Endodermal cell (in vitro differentiated cells): ENCODE measurements around the gene C15orf39. TPM values are rescaled to one million over a fixed set of nuclear protein-coding genes. Genes with fewer than 3 reads are reported as not detected.

Source experiments
- DNase-seq: peaks from one replicate; pipeline ENCODE4 v3.0.0-alpha.2; 2017
- H3K27ac ChIP-seq: 2 replicates; pipeline ENCODE4 v1.5.1; 2013; ENCODE audit warnings: mild to moderate bottlenecking, low read depth, low read length, moderate library complexity
- H3K27me3 ChIP-seq: 2 replicates; pipeline ENCODE4 v1.6.1; 2013; ENCODE audit warnings: mild to moderate bottlenecking, low read length, moderate library complexity; ENCODE audit not compliant: insufficient read depth, control insufficient read depth, poor library complexity, severe bottlenecking
- H3K36me3 ChIP-seq: 2 replicates; pipeline ENCODE4 v1.7.0; 2013; ENCODE audit warnings: mild to moderate bottlenecking, low read length, moderate library complexity; ENCODE audit not compliant: control insufficient read depth, insufficient read depth
- H3K4me1 ChIP-seq: one replicate; pipeline ENCODE4 v1.7.0; 2013; ENCODE audit warnings: low read length; ENCODE audit not compliant: control insufficient read depth, insufficient read depth
- H3K4me3 ChIP-seq: 2 replicates; pipeline ENCODE4 v1.5.1; 2013; ENCODE audit warnings: mild to moderate bottlenecking, low read length, moderate library complexity
- H3K9ac ChIP-seq: 2 replicates; pipeline ENCODE4 v1.6.1; 2013; ENCODE audit warnings: mild to moderate bottlenecking, low read length, moderate library complexity; ENCODE audit not compliant: poor library complexity, severe bottlenecking; ENCODE audit errors: extremely low read depth
- H3K9me3 ChIP-seq: 2 replicates; pipeline ENCODE4 v1.6.1; 2013; ENCODE audit warnings: mild to moderate bottlenecking, low read length, moderate library complexity; ENCODE audit not compliant: control insufficient read depth
- H3K27ac Mint-ChIP-seq: 2 replicates; pipeline ENCODE4 v1.8.0; 2020; ENCODE audit warnings: mixed read lengths
- H3K27me3 Mint-ChIP-seq: 2 replicates; pipeline ENCODE4 v1.8.0; 2021; ENCODE audit warnings: mild to moderate bottlenecking, mixed read lengths; ENCODE audit not compliant: insufficient read depth
- H3K36me3 Mint-ChIP-seq: 2 replicates; pipeline ENCODE4 v1.8.0; 2020; ENCODE audit warnings: low read depth, mixed read lengths
- H3K4me1 Mint-ChIP-seq: 2 replicates; pipeline ENCODE4 v1.8.0; 2020; ENCODE audit warnings: mixed read lengths
- H3K4me3 Mint-ChIP-seq: 2 replicates; pipeline ENCODE4 v1.8.0; 2020; ENCODE audit warnings: mild to moderate bottlenecking, moderate library complexity, mixed read lengths
- H3K9me3 Mint-ChIP-seq: 2 replicates; pipeline ENCODE4 v1.8.0; 2020; ENCODE audit warnings: mild to moderate bottlenecking, mixed read lengths
- WGBS, 2 experiments: methylation state at CpG; one replicate each; pipeline versions ENCODE4 v1.1.5 to v1.1.7; 2013; ENCODE audit warnings: missing lambda C conversion rate in 2 of 2, mixed read lengths in 1 of 2; ENCODE audit not compliant: insufficient coverage in 1 of 2, insufficient read length in 1 of 2; 5-methylcytosine and 5-hydroxymethylcytosine counted together
- total RNA-seq, 2 donors: library from RNA; stranded (reverse); fragmentation: NEBNext Ultra II Directional in 1 of 2; extraction: Animal tissue kit (Norgen Biotek cat#: 25700) in 1 of 2; gene quantifications; 2 replicates in 1 of 2; 3 replicates in 1 of 2; pipeline ENCODE4 v1.2.1, GENCODE V29; 2021
- TF ChIP-seq, protein P1 (sequence below): fragments of 200-600 bp; sonication (generic); conservative IDR thresholded peaks from 2 replicates; pipeline ENCODE4 v1.5.0; 2021; ENCODE audit warnings: antibody characterized with exemption, mild to moderate bottlenecking

Gene C15orf39
- total RNA-seq, 2 donors from 2014 or later, result 19.0 to 22.2 TPM

DNA sequence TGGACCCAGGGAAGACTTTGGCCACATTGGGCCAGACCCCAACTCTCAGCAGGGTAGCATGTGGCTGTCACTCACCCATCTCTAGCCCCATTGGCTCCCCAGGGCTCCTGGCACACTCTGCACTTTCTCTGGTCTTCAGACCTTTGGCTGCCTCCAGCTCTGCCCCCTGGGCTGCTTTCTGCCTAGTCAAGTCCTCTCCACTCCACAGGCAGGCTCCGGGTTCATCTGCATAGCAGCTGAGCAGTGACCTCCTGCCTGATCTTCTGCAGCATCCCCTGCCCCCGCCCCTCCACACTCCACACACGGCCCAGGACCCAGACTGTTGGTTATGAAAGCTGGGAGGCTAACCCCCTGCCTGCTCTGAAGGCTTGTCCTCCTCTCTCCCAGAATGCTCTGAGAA is 8.4 kb upstream of the C15orf39 start:
- Histone ChIP-seq H3K9me3 (peaks cover 25% of the 10 kb centered on the region), H3K4me3 (no peak overlapping the region), H3K9ac (no peak overlapping the region), H3K27me3 (no peaks in the 10 kb centered on the region), H3K36me3 (no peaks in the 10 kb centered on the region), H3K4me1 (peaks cover 12% of the 10 kb centered on the region), H3K27ac (no peak overlapping the region)
- H3K27ac Mint-ChIP-seq, result no peak overlapping the region
- no peak overlapping the region for H3K4me3 Mint-ChIP-seq
- TF ChIP-seq, protein P1, sequence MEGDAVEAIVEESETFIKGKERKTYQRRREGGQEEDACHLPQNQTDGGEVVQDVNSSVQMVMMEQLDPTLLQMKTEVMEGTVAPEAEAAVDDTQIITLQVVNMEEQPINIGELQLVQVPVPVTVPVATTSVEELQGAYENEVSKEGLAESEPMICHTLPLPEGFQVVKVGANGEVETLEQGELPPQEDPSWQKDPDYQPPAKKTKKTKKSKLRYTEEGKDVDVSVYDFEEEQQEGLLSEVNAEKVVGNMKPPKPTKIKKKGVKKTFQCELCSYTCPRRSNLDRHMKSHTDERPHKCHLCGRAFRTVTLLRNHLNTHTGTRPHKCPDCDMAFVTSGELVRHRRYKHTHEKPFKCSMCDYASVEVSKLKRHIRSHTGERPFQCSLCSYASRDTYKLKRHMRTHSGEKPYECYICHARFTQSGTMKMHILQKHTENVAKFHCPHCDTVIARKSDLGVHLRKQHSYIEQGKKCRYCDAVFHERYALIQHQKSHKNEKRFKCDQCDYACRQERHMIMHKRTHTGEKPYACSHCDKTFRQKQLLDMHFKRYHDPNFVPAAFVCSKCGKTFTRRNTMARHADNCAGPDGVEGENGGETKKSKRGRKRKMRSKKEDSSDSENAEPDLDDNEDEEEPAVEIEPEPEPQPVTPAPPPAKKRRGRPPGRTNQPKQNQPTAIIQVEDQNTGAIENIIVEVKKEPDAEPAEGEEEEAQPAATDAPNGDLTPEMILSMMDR, result no peak
- peaks cover 8% of the 10 kb centered on the region for H3K27me3 Mint-ChIP-seq
- DNase-seq, result peak; percentile 69
- peaks cover 16% of the 10 kb centered on the region for H3K4me1 Mint-ChIP-seq
- WGBS, 2 experiments, result 53 to 71% methylated on average over 1 to 3 of the region's 3 CpGs
- peaks cover 14% of the 10 kb centered on the region for H3K36me3 Mint-ChIP-seq
- H3K9me3 Mint-ChIP-seq, result peaks cover 33% of the 10 kb centered on the region

- no peak overlapping the region for H3K9ac ChIP-seq
- 97% methylated on average over 3 of the region's 3 CpGs; no CpG with 5 or more reads in 1 of the 2 experiments for WGBS, 2 experiments
Measured at GRCh38 chr15:75193976-75194375, 7.7 kb upstream of the C15orf39 start.

GRCh38 chr15:75194397-75194796 is 7.3 kb upstream of the C15orf39 start:
- peaks cover 15% of the 10 kb centered on the region for H3K4me1 ChIP-seq
- H3K27ac ChIP-seq, result no peak overlapping the region
- no peak overlapping the region for H3K9ac ChIP-seq
- H3K4me3 Mint-ChIP-seq, result no peak overlapping the region
- no peak overlapping the region for H3K4me3 ChIP-seq
- no peak overlapping the region for H3K27ac Mint-ChIP-seq
- peaks cover 6% of the 10 kb centered on the region for H3K27me3 Mint-ChIP-seq
- TF ChIP-seq, protein P1, result no peak
- H3K36me3 Mint-ChIP-seq, result peaks cover 12% of the 10 kb centered on the region
- peaks cover 28% of the 10 kb centered on the region for H3K9me3 Mint-ChIP-seq
- 98 to 100% methylated on average over 1 to 3 of the region's 3 CpGs for WGBS, 2 experiments
- peaks cover 20% of the 10 kb centered on the region for H3K4me1 Mint-ChIP-seq
- H3K27me3 ChIP-seq, result no peaks in the 10 kb centered on the region
- no peak for DNase-seq
- peaks cover 24% of the 10 kb centered on the region for H3K9me3 ChIP-seq
- H3K36me3 ChIP-seq, result no peaks in the 10 kb centered on the region

More at GRCh38 chr15:75193976-75194375, 7.7 kb upstream of the C15orf39 start:
- Histone ChIP-seq H3K36me3 (no peaks in the 10 kb centered on the region), H3K4me3 (no peak overlapping the region), H3K4me1 (peaks cover 15% of the 10 kb centered on the region), H3K27me3 (no peaks in the 10 kb centered on the region), H3K27ac (no peak overlapping the region), H3K9me3 (peaks cover 25% of the 10 kb centered on the region)
- Mint-ChIP-seq H3K27me3 (peaks cover 8% of the 10 kb centered on the region), H3K27ac (no peak overlapping the region), H3K36me3 (peaks cover 14% of the 10 kb centered on the region), H3K4me1 (peaks cover 16% of the 10 kb centered on the region), H3K4me3 (no peak overlapping the region), H3K9me3 (peaks cover 31% of the 10 kb centered on the region)
- TF ChIP-seq, protein P1, result no peak
- no peak for DNase-seq
